B cell (primary cell): ENCODE measurements around the gene OXTR.

ENCODE experiments used
- EZH2 ChIP-seq: IDR thresholded peaks from 2 replicates; pipeline ENCODE4 v1.6.1; 2012; ENCODE audit warnings: borderline replicate concordance, low read depth, mild to moderate bottlenecking, moderate library complexity, low read length; ENCODE audit not compliant: insufficient read depth, poor library complexity, severe bottlenecking
- TF ChIP-seq, protein P1 (sequence below): fragments of 200-600 bp; IDR thresholded peaks from one replicate; pipeline ENCODE4 v1.8.0; 2022; ENCODE audit warnings: antibody characterized with exemption, mild to moderate bottlenecking

DNA sequence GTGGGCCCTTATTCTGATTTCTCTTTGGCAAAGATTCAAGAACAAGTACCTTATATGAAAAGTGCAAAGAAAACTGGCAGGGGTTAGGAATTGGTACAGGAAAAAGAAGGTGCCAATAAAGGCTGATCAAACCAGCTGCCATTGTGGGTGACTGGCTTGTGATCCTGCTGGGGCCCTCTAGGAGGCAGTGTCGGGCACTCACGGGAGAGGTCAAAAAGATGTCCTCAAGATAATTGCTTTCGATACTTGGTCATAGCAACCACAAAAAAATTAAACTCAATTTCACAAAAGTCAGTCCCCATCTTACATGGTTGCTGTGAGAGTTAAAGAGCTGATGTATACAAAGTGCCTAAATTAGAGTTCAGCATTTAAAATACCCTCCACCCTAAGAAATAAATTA lies 66.9 kb downstream of the OXTR start:
- TF ChIP-seq, protein P1, sequence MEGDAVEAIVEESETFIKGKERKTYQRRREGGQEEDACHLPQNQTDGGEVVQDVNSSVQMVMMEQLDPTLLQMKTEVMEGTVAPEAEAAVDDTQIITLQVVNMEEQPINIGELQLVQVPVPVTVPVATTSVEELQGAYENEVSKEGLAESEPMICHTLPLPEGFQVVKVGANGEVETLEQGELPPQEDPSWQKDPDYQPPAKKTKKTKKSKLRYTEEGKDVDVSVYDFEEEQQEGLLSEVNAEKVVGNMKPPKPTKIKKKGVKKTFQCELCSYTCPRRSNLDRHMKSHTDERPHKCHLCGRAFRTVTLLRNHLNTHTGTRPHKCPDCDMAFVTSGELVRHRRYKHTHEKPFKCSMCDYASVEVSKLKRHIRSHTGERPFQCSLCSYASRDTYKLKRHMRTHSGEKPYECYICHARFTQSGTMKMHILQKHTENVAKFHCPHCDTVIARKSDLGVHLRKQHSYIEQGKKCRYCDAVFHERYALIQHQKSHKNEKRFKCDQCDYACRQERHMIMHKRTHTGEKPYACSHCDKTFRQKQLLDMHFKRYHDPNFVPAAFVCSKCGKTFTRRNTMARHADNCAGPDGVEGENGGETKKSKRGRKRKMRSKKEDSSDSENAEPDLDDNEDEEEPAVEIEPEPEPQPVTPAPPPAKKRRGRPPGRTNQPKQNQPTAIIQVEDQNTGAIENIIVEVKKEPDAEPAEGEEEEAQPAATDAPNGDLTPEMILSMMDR = no peak
- no peak for TF ChIP-seq EZH2
